HepG2 (cell line): ENCODE measurements around the gene ANKHD1.

Experiments used
- HDAC2 ChIP-seq: sonication (generic); formaldehyde crosslinking; IDR thresholded peaks from 2 replicates; pipeline ENCODE4 v1.4.0; 2020; ENCODE audit warnings: missing genetic modification reagents
- ZNF44 ChIP-seq: sonication (generic); formaldehyde crosslinking; IDR thresholded peaks from 2 replicates; pipeline ENCODE4 v1.5.1; 2020; ENCODE audit warnings: mild to moderate bottlenecking, missing genetic modification reagents
- TF ChIP-seq, protein P1 (sequence below): sonication (generic); formaldehyde crosslinking; IDR thresholded peaks from 2 replicates; pipeline ENCODE4 v1.8.1; 2023; ENCODE audit warnings: missing genetic modification reagents, inconsistent platforms, borderline replicate concordance
- TF ChIP-seq, protein P2 (sequence below): sonication (generic); formaldehyde crosslinking; IDR thresholded peaks from 2 replicates; pipeline ENCODE4 v1.8.1; 2023; ENCODE audit warnings: mild to moderate bottlenecking, missing genetic modification reagents, borderline replicate concordance

DNA sequence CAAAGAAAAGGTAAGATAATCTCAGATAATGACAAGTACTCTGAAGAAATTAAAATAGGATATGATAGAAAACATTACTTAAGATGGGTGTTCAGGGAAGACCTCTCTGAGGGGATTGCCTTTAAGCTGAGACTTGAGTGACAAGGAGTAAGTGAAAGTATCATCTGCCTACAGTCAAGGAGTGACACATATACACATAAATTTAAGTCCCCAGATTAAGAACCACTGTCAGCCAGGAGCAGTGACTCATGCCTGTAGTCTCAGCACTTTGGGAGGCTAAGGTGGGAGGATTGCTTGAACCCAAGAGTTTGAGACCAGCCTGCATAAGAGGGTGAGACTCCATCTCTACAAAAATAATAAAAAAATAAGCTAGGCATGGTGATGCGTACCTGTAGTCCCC, 19.7 kb upstream of the ANKHD1 start:
- TF ChIP-seq ZNF44 (no peak), HDAC2 (CRISPR knock-in tag) (no peak)
- TF ChIP-seq, protein P1, sequence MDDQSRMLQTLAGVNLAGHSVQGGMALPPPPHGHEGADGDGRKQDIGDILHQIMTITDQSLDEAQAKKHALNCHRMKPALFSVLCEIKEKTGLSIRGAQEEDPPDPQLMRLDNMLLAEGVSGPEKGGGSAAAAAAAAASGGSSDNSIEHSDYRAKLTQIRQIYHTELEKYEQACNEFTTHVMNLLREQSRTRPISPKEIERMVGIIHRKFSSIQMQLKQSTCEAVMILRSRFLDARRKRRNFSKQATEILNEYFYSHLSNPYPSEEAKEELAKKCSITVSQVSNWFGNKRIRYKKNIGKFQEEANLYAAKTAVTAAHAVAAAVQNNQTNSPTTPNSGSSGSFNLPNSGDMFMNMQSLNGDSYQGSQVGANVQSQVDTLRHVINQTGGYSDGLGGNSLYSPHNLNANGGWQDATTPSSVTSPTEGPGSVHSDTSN, result no peak
- TF ChIP-seq, protein P2, sequence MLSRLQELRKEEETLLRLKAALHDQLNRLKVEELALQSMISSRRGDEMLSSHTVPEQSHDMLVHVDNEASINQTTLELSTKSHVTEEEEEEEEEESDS (CRISPR knock-in tag), result no peak
